T-helper 2 cell treated with Interferon-gamma antibody and Interleukin-4, amounts not matched to agents 100 ng/mL and 5 ng/mL, for 36 hours (primary cell): Measurements from ENCODE around the gene ZNF746. TPM values are rescaled to one million over a fixed set of nuclear protein-coding genes. Genes with fewer than 3 reads are reported as not detected.

Experiments used
- intact Hi-C: fragments of 100-400 bp; cut with micrococcal nuclease; formaldehyde crosslinking; loops from one replicate; pipeline ENCODE4 v1.15.1; 2023
- total RNA-seq: library from RNA; stranded (reverse); gene quantifications from 2 replicates; pipeline ENCODE4 v1.2.3, GENCODE V29; 2022

ZNF746 gene
- total RNA-seq, 1 donor from 2014 or later: 20.5 TPM

GRCh38 chr7:149493366-149493765 lies 4.2 kb downstream of the ZNF746 start:
- intact Hi-C loops: no loop called here

GRCh38 chr7:149490083-149490760 lies 7.4 kb downstream of the ZNF746 start:
- intact Hi-C loops: no loop called here

GRCh38 chr7:149489391-149490024 lies 8.1 kb downstream of the ZNF746 start:
- intact Hi-C loops: no loop called here

GRCh38 chr7:149479568-149479967 lies 18.0 kb downstream of the ZNF746 start:
- intact Hi-C loops: no loop called here

DNA sequence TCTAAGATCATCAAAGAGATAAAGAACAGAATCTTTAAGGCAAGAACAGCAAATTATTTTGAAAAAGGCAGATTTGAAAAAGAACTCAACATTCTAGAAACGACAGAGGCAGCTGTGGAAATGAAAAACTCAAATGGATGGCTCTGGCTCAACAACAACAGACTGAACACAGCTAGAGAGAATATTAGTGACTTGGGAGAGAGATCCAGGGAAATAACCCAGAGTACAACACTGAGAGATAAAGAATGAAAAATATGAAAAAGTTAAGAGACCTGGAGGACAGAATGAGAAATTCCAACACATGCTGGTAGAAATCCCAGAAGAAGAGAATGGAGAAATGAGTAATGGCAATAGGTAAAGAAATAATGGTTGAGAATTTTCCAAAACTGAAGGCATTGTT lies 18.9 kb downstream of the ZNF746 start:
- intact Hi-C loops: no loop called here

- intact Hi-C loops: no loop called here
Measured at GRCh38 chr7:149477494-149478443, 19.8 kb downstream of the ZNF746 start.

DNA sequence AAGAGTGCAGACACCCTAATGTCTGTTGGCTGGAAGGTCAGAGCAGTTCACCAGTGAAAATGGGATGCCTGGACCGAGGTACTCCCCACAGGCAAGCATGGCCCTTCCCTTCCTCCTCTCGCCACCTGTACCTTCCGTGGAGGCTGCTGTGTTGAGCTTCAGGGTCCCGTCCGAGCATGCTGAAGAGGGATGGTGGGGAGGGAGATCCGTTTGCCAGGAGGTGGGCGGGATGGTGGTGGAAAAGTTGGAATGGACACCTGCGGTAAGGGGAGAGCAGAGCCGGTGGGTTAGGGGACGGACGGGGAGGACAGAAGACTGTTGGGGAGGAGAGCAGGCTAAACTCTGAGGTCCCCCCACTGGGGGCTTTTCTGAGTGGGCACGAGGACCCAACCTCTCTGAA lies 20.8 kb downstream of the ZNF746 start:
- intact Hi-C loops: no loop called here

GRCh38 chr7:149475121-149476045 lies 22.2 kb downstream of the ZNF746 start:
- intact Hi-C loops: no loop called here

DNA sequence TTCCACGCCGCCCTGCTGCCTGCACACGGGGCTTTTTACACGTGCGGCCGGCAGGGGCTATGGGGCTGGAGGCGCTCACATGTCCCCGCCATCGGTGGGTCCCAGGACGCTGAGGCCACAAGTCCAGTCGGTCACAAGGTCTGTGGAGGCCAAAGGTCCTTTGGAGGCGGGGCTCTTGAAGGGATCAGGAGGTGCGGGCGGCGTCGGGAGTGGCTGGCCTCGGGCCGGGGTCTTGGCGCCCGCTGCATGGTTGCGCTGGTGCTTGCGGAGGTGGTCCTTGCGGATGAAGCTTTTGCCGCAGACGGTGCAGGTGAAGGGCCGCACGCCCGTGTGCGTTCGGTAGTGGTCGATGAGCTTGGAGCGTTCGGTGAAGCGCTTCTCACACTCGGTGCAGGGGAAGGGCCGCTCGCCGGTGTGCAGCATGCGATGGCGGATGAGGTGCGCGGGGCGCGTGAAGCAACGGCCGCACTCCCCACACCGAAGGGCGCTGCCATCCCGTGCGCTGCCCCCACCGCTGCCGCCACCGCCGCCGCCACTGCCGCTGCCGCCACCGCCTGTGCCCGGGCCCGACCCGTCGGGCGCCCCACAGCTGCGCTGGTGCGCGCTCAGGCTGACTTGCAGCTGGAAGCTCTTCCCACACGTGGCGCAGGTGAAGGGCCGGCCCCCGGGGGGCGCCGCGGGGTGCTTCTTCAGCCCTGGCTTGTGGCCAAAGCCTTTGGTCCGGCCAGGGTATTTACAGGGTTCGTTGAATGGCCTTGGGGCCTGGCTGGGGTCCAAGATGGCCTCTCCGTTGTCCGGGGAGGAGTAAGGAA lies 23.1 kb downstream of the ZNF746 start:
- intact Hi-C loops: no loop called here

DNA sequence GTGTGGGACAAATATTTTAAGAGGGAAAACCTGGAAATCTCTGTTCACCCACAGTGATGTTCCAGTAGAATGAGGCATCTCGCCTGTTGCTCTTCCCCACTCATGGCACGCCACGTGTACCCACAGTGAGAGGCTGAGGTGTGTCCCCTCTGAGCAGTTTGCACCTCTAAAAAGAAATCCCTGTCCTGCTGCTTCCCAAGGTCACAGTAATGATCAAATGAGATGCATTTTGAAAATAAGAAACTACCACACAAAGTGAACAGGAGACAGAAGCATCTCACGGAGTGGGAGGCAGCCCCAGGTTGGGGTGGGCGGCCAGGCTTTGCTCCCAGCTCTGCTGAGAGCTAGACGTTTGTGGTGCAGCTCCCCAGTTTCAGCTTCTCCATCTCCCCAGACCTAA lies 24.4 kb downstream of the ZNF746 start:
- intact Hi-C loops: no loop called here

- intact Hi-C loops: no loop called here
Measured at GRCh38 chr7:149471289-149471953, 26.2 kb downstream of the ZNF746 start.

GRCh38 chr7:149469806-149470205 lies 27.8 kb downstream of the ZNF746 start:
- intact Hi-C loops: no loop called here

- intact Hi-C loops: no loop called here
Measured at GRCh38 chr7:149468208-149468607, 29.4 kb downstream of the ZNF746 start.

GRCh38 chr7:149467321-149467859 lies 30.2 kb downstream of the ZNF746 start:
- intact Hi-C loops: no loop called here

DNA sequence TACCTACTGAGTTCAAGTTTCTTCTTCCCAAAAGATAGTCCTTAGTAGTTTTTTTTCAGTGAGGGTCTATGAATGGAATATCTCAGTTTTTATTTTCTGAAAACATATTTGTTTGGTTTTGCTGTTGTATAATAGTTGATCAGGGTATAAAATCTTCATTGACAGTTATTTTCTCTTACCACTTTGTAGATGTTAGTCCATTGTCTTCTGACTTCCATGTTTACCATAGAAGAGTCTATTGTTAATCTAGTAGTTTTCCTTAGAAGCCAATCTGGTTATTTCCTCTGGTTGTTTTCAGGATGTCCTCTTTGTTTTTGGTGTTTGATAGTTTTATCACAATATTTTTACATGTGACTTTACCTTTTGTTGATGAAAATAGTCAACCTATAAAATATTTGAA lies 31.2 kb downstream of the ZNF746 start:
- intact Hi-C loops: no loop called here

GRCh38 chr7:149463500-149464161 lies 34.0 kb downstream of the ZNF746 start:
- intact Hi-C loops: no loop called here

DNA sequence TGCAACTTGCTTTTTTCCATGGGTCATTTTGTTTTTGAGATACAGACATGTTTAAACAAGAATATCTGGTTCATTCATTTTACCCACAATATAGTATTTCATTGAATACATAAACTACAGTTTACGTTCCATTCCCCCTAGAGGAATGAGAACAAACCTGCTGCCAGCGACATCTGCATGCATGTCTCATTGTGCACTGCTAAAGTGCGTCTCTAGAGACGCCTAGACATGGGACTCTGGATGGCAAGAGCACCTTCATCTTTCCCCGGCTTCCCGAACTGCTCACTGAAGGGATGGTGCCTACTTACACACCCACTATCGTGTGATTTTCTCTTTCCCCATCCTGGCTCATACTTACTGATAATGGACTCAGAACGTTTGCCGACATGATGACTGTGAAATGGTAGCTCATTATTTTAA lies 35.5 kb downstream of the ZNF746 start:
- intact Hi-C loops: no loop called here

DNA sequence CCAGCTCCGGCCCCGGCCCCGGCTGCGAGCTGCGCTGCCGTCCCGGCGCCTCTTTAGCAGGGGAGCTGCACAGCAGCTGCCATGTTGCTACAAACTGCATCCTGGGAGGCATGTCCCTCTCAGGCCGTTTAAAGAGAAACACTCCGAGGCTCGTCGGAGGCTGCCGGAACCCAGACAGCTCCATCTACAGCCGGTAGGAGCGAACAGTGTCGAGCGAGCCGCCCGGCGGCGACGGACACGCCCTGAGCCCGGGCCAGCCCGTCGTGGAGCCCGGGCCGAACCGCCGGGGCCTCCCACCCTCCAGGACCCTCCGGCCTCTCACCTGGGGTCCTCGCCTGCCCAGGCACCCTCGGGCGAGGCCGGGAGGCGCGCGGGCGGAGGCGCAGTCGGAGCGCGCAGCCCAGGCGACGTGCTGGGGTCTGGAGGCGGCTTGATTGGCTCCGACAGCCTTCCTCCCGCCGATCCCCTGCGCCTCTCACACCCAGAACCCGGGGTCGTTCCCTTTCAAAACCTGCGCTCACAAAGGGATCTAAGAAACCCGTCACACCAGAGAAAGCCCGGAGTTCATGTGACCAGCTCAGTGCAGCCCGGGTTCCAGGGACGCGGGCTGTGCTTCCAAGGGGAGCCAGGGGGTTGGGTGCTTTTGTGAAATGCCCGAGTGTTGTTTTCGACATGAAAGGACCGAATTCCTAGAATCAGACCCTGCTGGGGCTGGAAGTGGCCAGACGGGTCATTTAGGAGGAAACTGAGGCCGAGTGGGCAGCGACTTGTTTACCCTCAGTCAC lies 36.9 kb downstream of the ZNF746 start, which contains the start of gene ZNF777:
ZNF777 (minus strand) TSS at position 570 of the 785 bp plus-strand sequence. CDS start 5,040 bp downstream, outside the sequence.
- intact Hi-C loops: loop anchor here (1.0 kb wide), 5 partner anchors 37 to 198 kb away; partner anchors contain the start of genes ZNF746 and ZNF783
